ENCODE measurements around the gene HSPA1A.
A peak's percentile ranks its signal among the peaks of the same experiment; 100 is the strongest.

The HSPA1A gene

GRCh38 chr6:31815025-31815838, at the start of gene HSPA1A, which contains the start of gene HSPA1L:
Gene HSPA1A, plus strand, starts transcription at chr6:31815543. Its CDS starts 214 bp downstream, at chr6:31815757.
Gene HSPA1L, minus strand, starts transcription at chr6:31815283. Its CDS starts 3,311 bp downstream, at chr6:31811972.
- DNase-seq (ENCODE audit: low spot score), result peak; percentile 89

GRCh38 chr6:31765559-31765909, 49.8 kb upstream of the HSPA1A start:
- DNase-seq (ENCODE audit: low spot score), result no peak

- no peak for DNase-seq (ENCODE audit: low spot score)
Measured at GRCh38 chr6:31765910-31766794, 49.2 kb upstream of the HSPA1A start.

- DNase-seq (ENCODE audit: low spot score), result no peak
Measured at GRCh38 chr6:31767096-31767645, 48.2 kb upstream of the HSPA1A start.

GRCh38 chr6:31768363-31769257, 46.7 kb upstream of the HSPA1A start:
- DNase-seq (ENCODE audit: low spot score), result no peak

GRCh38 chr6:31769684-31770371, 45.5 kb upstream of the HSPA1A start:
- DNase-seq (ENCODE audit: low spot score), result peak; percentile 69

- DNase-seq (ENCODE audit: low spot score), result no peak
Measured at GRCh38 chr6:31770860-31771259, 44.5 kb upstream of the HSPA1A start.

GRCh38 chr6:31771992-31772358, 43.4 kb upstream of the HSPA1A start:
- DNase-seq (ENCODE audit: low spot score), result no peak

- peak; percentile 48 for DNase-seq (ENCODE audit: low spot score)
Measured at GRCh38 chr6:31775184-31775583, 40.2 kb upstream of the HSPA1A start.

- no peak for DNase-seq (ENCODE audit: low spot score)
Measured at GRCh38 chr6:31775633-31776484, 39.5 kb upstream of the HSPA1A start.

GRCh38 chr6:31776485-31776988, 38.8 kb upstream of the HSPA1A start:
- peak; percentile 28 for DNase-seq (ENCODE audit: low spot score)

GRCh38 chr6:31776989-31777666, 38.2 kb upstream of the HSPA1A start, which contains the start of gene VWA7:
Gene VWA7, minus strand, starts transcription at chr6:31777328. Its CDS starts 549 bp downstream, at chr6:31776779.
- peak; percentile 94 for DNase-seq (ENCODE audit: low spot score)

- no peak for DNase-seq (ENCODE audit: low spot score)
Measured at GRCh38 chr6:31777667-31778050, 37.7 kb upstream of the HSPA1A start.

- no peak for DNase-seq (ENCODE audit: low spot score)
Measured at GRCh38 chr6:31778193-31778592, 37.1 kb upstream of the HSPA1A start.

- no peak for DNase-seq (ENCODE audit: low spot score)
Measured at GRCh38 chr6:31778999-31779885, 36.1 kb upstream of the HSPA1A start.

GRCh38 chr6:31779908-31780307, 35.4 kb upstream of the HSPA1A start:
- DNase-seq (ENCODE audit: low spot score), result no peak

- no peak for DNase-seq (ENCODE audit: low spot score)
Measured at GRCh38 chr6:31780507-31781243, 34.7 kb upstream of the HSPA1A start.

Data from SW480 (cell line).